ENCODE results near the gene CAMK1.
A peak's percentile ranks its signal among the peaks of the same experiment; 100 is the strongest.
"Not testable (repeated sequence)": the region's sequence is repeated elsewhere in the genome, so short reads cannot be mapped to it uniquely, and the experiment has no call there.

CAMK1 gene

GRCh38 chr3:9785602-9786001, 15.9 kb upstream of the CAMK1 start:
- H3K27me3 Mint-ChIP-seq: no peaks in the 10 kb centered on the region
- peak overlapping the region; percentile 22 for H3K27ac Mint-ChIP-seq
- no peaks in the 10 kb centered on the region for H3K9me3 Mint-ChIP-seq (ENCODE audit: low read depth)
- H3K4me1 Mint-ChIP-seq (ENCODE audit: low read depth): peaks cover 57% of the 10 kb centered on the region
- H3K4me3 Mint-ChIP-seq: no peak overlapping the region
- peaks cover 24% of the 10 kb centered on the region for H3K36me3 Mint-ChIP-seq

- Mint-ChIP-seq H3K9me3 (ENCODE audit: low read depth) (no peaks in the 10 kb centered on the region), H3K4me3 (no peak overlapping the region), H3K4me1 (ENCODE audit: low read depth) (peaks cover 57% of the 10 kb centered on the region), H3K27me3 (no peaks in the 10 kb centered on the region), H3K27ac (no peak overlapping the region), H3K36me3 (peaks cover 25% of the 10 kb centered on the region)
Measured at GRCh38 chr3:9784965-9785364, 15.2 kb upstream of the CAMK1 start.

GRCh38 chr3:9783954-9784353, 14.2 kb upstream of the CAMK1 start:
- Mint-ChIP-seq H3K27ac (no peak overlapping the region), H3K27me3 (no peaks in the 10 kb centered on the region), H3K4me1 (ENCODE audit: low read depth) (peaks cover 60% of the 10 kb centered on the region), H3K9me3 (ENCODE audit: low read depth) (no peaks in the 10 kb centered on the region), H3K36me3 (peaks cover 20% of the 10 kb centered on the region), H3K4me3 (no peak overlapping the region)

GRCh38 chr3:9782770-9783169, 13.0 kb upstream of the CAMK1 start:
- Mint-ChIP-seq H3K4me1 (ENCODE audit: low read depth) (peaks cover 69% of the 10 kb centered on the region), H3K4me3 (no peak overlapping the region), H3K27ac (no peak overlapping the region), H3K36me3 (peaks cover 19% of the 10 kb centered on the region), H3K9me3 (ENCODE audit: low read depth) (no peaks in the 10 kb centered on the region), H3K27me3 (no peaks in the 10 kb centered on the region)

- Mint-ChIP-seq H3K4me1 (ENCODE audit: low read depth) (peaks cover 69% of the 10 kb centered on the region), H3K27ac (peak overlapping the region; percentile 1), H3K4me3 (no peak overlapping the region), H3K27me3 (no peaks in the 10 kb centered on the region), H3K9me3 (ENCODE audit: low read depth) (no peaks in the 10 kb centered on the region), H3K36me3 (peaks cover 18% of the 10 kb centered on the region)
Measured at GRCh38 chr3:9781978-9782603, 12.3 kb upstream of the CAMK1 start.

- no peaks in the 10 kb centered on the region for H3K9me3 Mint-ChIP-seq (ENCODE audit: low read depth)
- no peaks in the 10 kb centered on the region for H3K27me3 Mint-ChIP-seq
- H3K27ac Mint-ChIP-seq: peak overlapping the region; percentile 70
- H3K4me1 Mint-ChIP-seq (ENCODE audit: low read depth): peaks cover 69% of the 10 kb centered on the region
- H3K4me3 Mint-ChIP-seq: no peak overlapping the region
- peaks cover 14% of the 10 kb centered on the region for H3K36me3 Mint-ChIP-seq
Measured at GRCh38 chr3:9781551-9781950, 11.8 kb upstream of the CAMK1 start.

GRCh38 chr3:9780910-9781309, 11.2 kb upstream of the CAMK1 start:
- Mint-ChIP-seq H3K4me1 (ENCODE audit: low read depth) (peaks cover 68% of the 10 kb centered on the region), H3K36me3 (peaks cover 14% of the 10 kb centered on the region), H3K9me3 (ENCODE audit: low read depth) (no peaks in the 10 kb centered on the region), H3K4me3 (no peak overlapping the region), H3K27ac (peak overlapping the region; percentile 96), H3K27me3 (no peaks in the 10 kb centered on the region)

- H3K9me3 Mint-ChIP-seq (ENCODE audit: low read depth): no peaks in the 10 kb centered on the region
- H3K27ac Mint-ChIP-seq: peak overlapping the region; percentile 96
- H3K4me3 Mint-ChIP-seq: peak overlapping the region; percentile 44
- H3K4me1 Mint-ChIP-seq (ENCODE audit: low read depth): peaks cover 65% of the 10 kb centered on the region
- peaks cover 12% of the 10 kb centered on the region for H3K36me3 Mint-ChIP-seq
- H3K27me3 Mint-ChIP-seq: no peaks in the 10 kb centered on the region
Measured at GRCh38 chr3:9780458-9780812, 10.7 kb upstream of the CAMK1 start.

GRCh38 chr3:9779721-9780457, 10.1 kb upstream of the CAMK1 start:
- Mint-ChIP-seq H3K36me3 (peaks cover 10% of the 10 kb centered on the region), H3K4me3 (peak overlapping the region; percentile 59), H3K27ac (peak overlapping the region; percentile 96), H3K27me3 (no peaks in the 10 kb centered on the region), H3K9me3 (ENCODE audit: low read depth) (no peaks in the 10 kb centered on the region), H3K4me1 (ENCODE audit: low read depth) (peaks cover 68% of the 10 kb centered on the region)

- Mint-ChIP-seq H3K36me3 (peaks cover 10% of the 10 kb centered on the region), H3K9me3 (ENCODE audit: low read depth) (no peaks in the 10 kb centered on the region), H3K4me3 (peak overlapping the region; percentile 84), H3K27ac (peak overlapping the region; percentile 96), H3K4me1 (ENCODE audit: low read depth) (peaks cover 68% of the 10 kb centered on the region), H3K27me3 (no peaks in the 10 kb centered on the region)
Measured at GRCh38 chr3:9779075-9779593, 9.4 kb upstream of the CAMK1 start.

- Mint-ChIP-seq H3K36me3 (peaks cover 10% of the 10 kb centered on the region), H3K4me1 (ENCODE audit: low read depth) (peaks cover 68% of the 10 kb centered on the region), H3K9me3 (ENCODE audit: low read depth) (no peaks in the 10 kb centered on the region), H3K4me3 (peak overlapping the region; percentile 84), H3K27me3 (no peaks in the 10 kb centered on the region), H3K27ac (peak overlapping the region; percentile 96)
Measured at GRCh38 chr3:9778143-9779074, 8.7 kb upstream of the CAMK1 start.

- H3K36me3 Mint-ChIP-seq: peaks cover 8% of the 10 kb centered on the region
- no peaks in the 10 kb centered on the region for H3K9me3 Mint-ChIP-seq (ENCODE audit: low read depth)
- no peaks in the 10 kb centered on the region for H3K27me3 Mint-ChIP-seq
- peak overlapping the region; percentile 96 for H3K27ac Mint-ChIP-seq
- peaks cover 64% of the 10 kb centered on the region for H3K4me1 Mint-ChIP-seq (ENCODE audit: low read depth)
- peak overlapping the region; percentile 84 for H3K4me3 Mint-ChIP-seq
Measured at GRCh38 chr3:9777694-9778021, 7.9 kb upstream of the CAMK1 start.

- Mint-ChIP-seq H3K4me1 (ENCODE audit: low read depth) (peaks cover 58% of the 10 kb centered on the region), H3K27ac (peak overlapping the region; percentile 96), H3K36me3 (peaks cover 8% of the 10 kb centered on the region), H3K27me3 (no peaks in the 10 kb centered on the region), H3K4me3 (peak overlapping the region; percentile 84), H3K9me3 (ENCODE audit: low read depth) (no peaks in the 10 kb centered on the region)
Measured at GRCh38 chr3:9776896-9777693, 7.3 kb upstream of the CAMK1 start.

GRCh38 chr3:9771007-9771406, 1.3 kb upstream of the CAMK1 start:
- H3K4me1 Mint-ChIP-seq (ENCODE audit: low read depth): peaks cover 21% of the 10 kb centered on the region
- H3K4me3 Mint-ChIP-seq: peak overlapping the region; percentile 27
- not testable (repeated sequence) for H3K9me3 Mint-ChIP-seq (ENCODE audit: low read depth); H3K27me3 Mint-ChIP-seq; H3K27ac Mint-ChIP-seq; H3K36me3 Mint-ChIP-seq

Data from activated naive CD8-positive, alpha-beta T cell (primary cell).